Skin epidermis (tissue), 12 donors: Measurements from ENCODE around the gene MINDY1.

ENCODE experiments used
- H3K27ac ChIP-seq, 21 experiments: fragments of 200-600 bp; sonication (generic) in 11 of 21; one replicate each; pipeline ENCODE4 v1.5.0; 2020; ENCODE audit warnings: mild to moderate bottlenecking in 3 of 21, inconsistent platforms in 2 of 21, moderate library complexity in 2 of 21
- H3K4me3 ChIP-seq, 7 experiments: fragments of 200-600 bp; sonication (generic) in 2 of 7; one replicate each; pipeline ENCODE4 v1.5.0; 2020; ENCODE audit warnings: inconsistent platforms in 2 of 7, mild to moderate bottlenecking in 2 of 7, moderate library complexity in 1 of 7

MINDY1 gene

DNA sequence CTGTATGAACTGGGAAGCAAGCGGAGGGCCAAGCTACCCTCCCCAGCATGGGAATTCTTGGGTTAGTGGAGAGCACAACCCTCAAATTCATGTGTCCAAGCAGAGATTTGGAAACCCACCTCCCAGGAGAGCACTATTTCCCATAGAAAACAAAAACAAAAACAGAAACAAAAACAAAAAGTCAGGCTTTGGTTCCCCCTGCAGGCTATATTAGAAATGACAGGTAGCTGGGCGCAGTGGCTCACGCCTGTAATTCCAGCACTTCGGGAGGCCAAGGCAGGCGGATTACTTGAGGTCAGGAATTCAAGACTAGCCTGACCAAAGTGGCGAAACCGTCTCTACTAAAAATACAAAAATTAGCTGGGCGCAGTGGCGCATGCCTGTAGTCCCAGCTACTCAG lies 10.8 kb downstream of the MINDY1 start:
- no peak overlapping the region for H3K4me3 ChIP-seq
- H3K27ac ChIP-seq: peak overlapping the region in 7 of 21 experiments; percentile 0 to 53 (median 29)

DNA sequence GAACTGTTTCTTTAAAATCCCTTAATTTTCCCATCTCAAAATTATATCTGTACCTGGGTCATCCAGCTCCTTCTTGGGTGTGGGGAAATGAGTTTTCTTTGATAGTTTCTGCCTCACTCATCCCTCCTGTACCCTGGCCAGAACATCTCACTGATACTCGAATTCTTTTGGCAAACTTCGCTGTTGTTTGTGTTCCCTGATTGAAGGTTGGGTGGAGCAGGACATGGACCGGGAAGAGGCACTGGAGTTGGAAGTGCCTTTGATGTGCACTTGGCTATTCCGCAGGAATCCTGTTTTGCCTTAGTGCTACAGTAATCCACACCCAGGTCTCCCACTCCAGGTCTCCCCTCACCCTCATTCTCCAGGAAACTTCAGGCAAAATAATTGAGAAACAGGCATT lies 11.2 kb downstream of the MINDY1 start:
- peak overlapping the region in 8 of 21 experiments; percentile 0 to 53 (median 34) for H3K27ac ChIP-seq

DNA sequence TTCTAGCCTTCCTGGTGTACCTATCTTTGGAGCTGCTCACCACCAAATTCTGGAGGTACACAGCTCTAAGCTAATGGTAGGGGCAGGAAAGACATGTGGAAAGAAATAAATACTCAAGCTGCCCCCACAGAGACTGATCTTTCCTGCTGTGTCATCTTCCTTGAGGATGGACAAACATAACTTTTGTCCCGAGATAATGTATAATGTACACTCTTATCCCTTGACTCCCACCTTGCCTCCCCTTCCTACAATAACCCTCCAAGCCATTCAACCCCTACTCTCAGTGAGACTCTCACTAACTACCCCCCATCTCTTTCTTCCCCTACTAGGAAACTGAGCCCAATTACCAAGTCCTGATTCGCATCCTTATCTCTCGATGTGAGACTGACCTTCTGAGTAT lies 12.5 kb downstream of the MINDY1 start:
- Histone ChIP-seq H3K27ac (peak overlapping the region in 1 of 21 experiments; percentile 4), H3K4me3 (no peak overlapping the region)

More for the DNA sequence above, 11.2 kb downstream of the MINDY1 start:
- H3K4me3 ChIP-seq: no peak overlapping the region

DNA sequence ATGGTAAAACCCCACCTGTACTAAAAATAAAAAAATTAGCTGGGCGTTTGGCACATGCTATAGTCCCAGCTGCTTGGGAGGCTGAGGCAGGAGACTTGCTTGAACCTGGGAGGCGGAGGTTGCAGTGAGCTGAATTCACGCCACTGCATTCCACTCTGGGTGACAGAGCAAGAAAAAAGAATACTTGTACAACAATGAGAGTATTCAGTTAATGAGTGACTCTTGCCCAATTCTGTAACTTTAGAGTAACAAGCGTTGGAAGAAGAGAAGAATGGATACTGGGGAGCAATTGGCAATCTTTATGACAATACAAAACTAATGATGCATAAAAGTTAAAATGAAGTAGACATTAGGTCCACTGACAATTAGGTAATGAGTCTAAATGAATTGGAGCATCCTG lies 14.1 kb downstream of the MINDY1 start:
- no peak overlapping the region for H3K27ac ChIP-seq
- no peak overlapping the region for H3K4me3 ChIP-seq

DNA sequence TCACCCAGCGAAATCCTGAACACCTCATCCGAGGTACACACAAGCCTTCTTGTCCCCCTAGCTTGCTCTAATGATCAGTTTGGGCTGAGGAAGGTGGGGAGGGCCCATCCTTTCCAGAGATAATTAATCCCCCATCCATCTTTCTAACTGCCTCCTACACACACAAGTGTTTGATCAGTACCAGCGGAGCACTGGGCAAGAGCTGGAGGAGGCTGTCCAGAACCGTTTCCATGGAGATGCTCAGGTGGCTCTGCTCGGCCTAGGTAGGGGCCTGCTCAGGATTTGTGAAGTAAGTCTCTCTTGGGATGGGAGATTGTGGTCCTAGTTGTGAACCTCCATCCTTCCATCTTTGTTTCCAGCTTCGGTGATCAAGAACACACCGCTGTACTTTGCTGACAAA lies 18.8 kb downstream of the MINDY1 start:
- H3K4me3 ChIP-seq: no peak overlapping the region
- no peak overlapping the region for H3K27ac ChIP-seq

DNA sequence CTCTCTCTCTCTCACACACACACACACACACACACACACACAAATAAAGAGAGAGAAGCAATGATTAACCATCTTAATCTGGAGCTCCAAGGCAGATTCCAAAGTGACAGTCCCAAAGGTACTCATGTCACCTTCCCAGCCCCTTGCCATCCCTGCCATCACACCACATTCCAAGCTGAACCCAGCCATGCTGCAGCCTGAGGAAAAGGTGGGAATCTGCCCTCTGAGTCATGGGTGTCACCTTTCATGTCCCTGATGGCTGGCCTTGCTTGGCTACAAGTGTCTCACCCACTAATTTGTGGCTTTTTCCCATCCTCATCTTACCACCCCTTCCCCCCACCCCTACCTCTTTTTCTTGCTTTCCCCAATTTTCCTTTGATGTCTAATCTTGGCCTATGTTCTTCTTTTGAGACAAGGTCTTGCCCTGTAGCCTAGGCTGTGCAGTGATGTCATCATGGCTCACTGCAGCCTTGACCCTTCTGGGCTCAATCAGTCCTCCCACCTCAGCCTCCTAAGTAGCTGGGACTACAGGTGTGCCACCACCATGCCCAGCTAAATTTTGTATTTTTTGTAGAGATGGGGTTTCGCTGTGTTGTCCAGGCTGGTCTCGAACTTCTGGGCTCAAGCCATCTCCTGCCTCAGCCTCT lies 21.4 kb downstream of the MINDY1 start:
- Histone ChIP-seq H3K27ac (no peak overlapping the region), H3K4me3 (no peak overlapping the region)

DNA sequence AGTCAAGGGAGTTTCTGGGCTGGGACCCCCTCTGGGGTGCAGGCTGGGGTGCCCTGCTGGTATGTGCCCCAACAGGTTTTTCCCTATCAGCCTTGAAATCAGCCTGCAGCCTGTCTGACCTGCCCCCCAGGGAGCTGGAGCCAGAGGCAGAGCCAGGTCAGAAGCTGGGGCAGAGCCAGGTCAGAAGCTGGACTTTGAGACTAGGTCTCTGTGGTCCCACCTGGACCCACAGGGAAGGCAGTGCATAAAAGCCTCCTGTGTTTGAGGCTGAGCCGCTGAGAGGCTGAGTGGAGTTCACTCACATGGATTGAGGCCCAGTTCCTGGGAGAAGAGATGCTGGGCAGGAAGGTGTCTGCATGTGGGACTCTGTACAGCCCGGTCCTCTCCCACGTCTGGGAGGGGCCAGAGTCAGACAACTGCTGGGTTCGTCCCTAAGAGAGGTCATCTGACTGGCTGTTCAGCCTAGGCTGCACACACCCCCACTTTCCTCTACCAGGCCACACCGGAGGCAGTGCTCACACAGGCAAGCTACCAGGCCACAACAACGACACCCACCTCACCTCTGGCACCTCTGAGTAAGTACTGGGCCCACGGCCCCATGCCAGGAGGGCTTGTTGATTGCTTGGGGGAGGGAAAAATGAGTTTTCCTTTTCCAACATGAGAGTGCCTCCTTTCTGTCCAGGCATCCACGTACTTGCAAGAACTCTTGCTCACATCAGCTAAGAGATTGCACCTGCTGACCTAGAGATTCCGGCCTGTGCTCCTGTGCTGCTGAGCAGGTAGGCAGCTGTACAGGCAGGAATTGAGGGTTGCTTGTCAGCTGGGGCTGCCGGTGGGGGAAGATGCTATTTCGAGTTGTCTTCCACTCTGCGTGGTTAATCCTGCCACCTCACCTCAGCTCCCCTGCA lies 24.6 kb downstream of the MINDY1 start, which contains the start of gene ANXA9:
Gene ANXA9 (plus strand): TSS at position 488 of the 908 bp plus-strand sequence. CDS start 814 bp downstream, outside the sequence.
- Histone ChIP-seq H3K4me3 (no peak within 1 kb of the TSS), H3K27ac (peak within 1 kb of the TSS in 2 of 21 experiments; percentile 9 to 33)

DNA sequence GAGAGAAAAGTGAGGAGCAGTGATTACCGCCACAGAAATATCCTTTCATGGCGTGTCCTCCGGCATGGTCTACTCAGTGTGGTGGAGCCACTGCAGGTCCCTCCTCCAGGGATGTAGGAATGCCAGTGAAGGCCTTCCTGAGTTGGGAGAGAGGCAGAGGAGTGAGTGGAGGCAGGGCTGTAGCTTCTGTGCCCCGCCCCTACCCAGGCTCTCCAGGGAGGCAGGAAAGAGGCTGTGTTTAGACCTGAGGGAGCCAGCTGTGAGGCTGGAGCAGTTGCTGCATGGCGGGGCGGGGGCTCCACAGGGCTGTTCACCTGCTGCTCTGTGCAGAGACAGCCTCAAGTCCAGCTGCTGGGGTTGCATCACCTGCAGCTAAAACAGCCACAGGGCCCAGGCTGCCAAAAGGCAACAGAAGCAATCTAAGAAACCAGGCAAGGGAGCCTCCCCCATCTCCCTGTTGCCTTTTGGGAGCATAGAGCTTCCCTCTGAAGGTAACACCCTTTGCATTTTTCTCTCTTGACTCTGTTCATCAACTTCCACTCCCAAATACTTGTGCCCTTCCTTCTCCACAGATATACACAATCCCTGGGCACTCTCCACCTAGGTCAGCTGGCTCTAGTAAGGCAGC lies 25.4 kb downstream of the MINDY1 start:
- Histone ChIP-seq H3K27ac (peak overlapping the region in 1 of 21 experiments; percentile 33), H3K4me3 (no peak overlapping the region)

DNA sequence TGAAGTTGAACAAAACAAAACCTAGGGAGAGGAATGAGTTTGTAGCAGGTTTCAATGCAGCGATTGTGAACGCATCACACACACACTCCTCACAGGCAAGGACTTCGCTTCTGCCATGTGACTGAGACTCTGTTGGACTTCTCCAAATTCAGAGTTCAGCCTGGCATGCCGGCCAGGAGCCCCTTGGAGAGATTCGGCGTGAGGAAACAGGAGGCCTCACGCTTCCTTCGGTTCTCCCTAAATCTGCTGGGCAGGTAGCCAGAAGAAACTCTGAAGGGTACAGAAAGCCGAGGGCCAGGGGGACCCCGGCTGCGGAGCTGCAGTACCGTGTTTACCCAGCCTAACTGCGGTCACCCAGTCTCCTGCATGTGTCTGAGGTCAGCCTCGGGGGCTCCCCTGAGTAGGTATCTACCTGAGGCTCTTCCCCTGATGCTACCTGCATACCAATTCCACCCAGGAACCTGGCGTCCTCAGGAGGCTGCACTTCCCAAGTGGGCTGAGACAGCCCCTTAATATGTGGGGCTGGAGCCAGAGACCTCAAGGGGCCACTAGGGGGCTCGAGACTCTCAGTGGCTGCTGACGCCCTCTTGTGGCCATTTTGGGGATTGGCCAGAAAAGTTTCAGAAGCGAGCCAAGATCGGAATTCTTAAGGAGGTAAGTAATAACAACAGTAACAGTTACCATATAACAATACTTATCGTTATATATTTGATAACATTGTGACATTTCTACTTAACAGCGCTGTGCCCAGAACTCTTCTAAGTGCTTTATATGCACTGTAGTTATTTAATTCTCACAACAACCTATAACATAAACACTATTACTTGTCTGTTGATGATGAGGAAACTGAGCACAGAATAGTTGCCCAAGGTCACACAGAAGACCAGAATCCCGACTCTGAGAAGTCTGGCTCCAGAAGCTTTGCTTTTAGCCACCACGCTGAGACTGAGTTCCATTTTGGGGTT lies 27.3 kb downstream of the MINDY1 start:
- Histone ChIP-seq H3K27ac (peak overlapping the region in 17 of 21 experiments; percentile 2 to 83 (median 50)), H3K4me3 (peak overlapping the region in 1 of 7 experiments; percentile 6)

DNA sequence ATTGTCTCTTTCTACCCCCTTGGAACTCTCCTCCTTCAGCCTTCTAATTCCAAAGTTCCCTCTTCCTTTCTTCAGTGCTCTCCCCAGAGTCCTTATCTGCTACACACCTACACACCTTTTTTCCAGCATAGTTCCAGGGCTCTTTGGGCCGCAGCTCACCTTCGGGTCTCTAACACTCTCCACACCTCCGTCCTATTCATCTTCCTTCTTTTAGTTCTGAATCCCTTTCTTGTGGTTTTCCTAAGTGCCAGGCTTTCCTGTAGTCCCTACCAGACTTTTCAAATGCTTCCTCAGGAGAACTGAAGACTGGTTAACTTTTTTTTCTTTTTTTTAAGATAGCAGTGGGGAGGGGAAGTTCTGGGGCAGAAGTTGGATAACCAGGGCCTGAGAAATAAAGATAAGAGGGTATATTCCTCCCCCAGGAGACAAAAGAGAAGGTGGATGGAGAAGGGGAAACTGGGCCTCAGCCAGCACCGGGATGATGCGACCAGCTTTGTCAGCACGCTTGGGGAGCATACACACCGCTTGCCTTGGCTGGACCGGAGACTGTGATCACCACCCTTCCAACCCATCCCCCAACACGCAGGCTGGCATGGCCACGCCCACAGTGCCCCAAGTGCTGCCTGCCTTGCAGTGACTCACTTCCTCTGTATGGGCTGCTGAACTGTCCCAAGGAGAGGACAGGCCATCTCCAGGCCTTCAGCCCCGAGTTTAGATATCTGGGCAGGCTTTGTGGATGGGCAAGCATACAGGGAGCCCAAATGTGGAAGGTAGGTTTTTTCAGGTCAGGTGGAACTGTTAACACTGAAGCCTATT lies 29.6 kb downstream of the MINDY1 start:
- peak overlapping the region in 1 of 7 experiments; percentile 1 for H3K4me3 ChIP-seq
- peak overlapping the region in 20 of 21 experiments; percentile 1 to 83 (median 62) for H3K27ac ChIP-seq

DNA sequence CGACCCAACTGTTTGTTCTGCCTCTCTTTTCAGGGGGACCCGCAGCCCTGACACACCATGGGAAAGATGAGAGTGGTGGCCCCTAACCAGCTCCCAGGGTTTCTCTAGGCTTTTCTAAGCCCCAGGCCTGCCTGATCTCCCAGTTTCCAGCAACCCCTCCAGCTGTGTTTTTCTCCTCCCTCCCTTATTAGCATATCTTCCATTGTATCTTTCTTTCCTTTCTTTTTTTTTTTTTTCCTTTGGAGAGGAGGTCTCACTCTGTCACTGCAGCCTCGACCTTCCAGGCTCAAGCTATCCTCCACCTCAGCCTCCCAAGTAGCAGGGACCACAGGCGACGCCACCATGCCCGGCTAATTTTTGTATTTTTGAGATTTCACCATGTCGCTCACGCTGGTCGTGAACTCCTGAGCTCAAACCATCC lies 30.3 kb downstream of the MINDY1 start:
- H3K4me3 ChIP-seq: no peak overlapping the region
- peak overlapping the region in 14 of 21 experiments; percentile 3 to 83 (median 56) for H3K27ac ChIP-seq

DNA sequence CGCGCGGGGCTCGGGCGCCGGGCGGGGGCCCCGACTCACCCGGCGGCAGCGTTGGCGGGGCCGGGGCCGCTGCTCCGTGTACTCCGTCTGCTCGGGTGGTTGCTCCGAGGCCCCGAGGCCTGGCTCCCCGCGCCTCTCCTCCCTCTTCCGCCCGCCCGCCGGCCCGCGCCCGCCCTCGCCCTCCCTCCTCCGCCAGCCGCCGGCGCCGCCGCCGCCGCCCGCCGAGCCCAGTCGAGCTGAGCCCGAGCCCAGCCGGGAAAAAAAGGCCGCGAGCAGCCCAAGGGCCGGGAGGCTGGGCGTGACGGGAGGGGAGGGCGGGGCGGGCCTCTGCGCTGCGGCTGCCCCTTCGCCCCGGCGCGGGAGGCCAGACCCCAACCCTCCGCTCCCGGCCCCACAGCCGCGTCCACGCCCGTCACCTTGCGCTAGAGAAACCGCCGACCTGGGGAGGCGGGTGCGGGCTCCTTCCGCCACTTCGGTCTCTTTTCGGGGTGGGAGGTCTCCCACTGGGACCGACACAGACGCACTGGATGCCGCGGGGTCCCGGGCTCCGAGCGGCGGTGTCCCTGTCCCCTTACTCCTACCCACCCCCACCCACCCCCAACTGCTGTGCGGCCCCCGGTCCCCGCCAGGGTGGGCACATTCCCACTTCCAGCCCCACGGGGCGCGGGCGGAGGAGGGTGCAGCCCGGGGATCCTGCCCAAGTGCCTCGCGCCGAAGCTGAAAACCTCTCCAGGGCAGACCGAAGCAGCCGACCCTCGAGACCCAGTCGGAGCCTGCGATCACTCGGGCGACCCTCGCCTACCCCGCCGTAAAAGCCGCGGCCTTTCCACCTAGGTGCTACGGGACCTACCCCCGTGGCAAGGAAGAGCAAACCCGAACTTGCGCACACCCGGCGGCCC lies 31.9 kb downstream of the MINDY1 start, which contains the start of gene CERS2:
Gene CERS2 (minus strand): TSS at position 256 of the 899 bp plus-strand sequence. CDS start 5,745 bp downstream, outside the sequence.
- H3K4me3 ChIP-seq: peak within 1 kb of the TSS; percentile 52 to 89 (median 79)
- peak within 1 kb of the TSS; percentile 86 to 99 (median 92) for H3K27ac ChIP-seq

DNA sequence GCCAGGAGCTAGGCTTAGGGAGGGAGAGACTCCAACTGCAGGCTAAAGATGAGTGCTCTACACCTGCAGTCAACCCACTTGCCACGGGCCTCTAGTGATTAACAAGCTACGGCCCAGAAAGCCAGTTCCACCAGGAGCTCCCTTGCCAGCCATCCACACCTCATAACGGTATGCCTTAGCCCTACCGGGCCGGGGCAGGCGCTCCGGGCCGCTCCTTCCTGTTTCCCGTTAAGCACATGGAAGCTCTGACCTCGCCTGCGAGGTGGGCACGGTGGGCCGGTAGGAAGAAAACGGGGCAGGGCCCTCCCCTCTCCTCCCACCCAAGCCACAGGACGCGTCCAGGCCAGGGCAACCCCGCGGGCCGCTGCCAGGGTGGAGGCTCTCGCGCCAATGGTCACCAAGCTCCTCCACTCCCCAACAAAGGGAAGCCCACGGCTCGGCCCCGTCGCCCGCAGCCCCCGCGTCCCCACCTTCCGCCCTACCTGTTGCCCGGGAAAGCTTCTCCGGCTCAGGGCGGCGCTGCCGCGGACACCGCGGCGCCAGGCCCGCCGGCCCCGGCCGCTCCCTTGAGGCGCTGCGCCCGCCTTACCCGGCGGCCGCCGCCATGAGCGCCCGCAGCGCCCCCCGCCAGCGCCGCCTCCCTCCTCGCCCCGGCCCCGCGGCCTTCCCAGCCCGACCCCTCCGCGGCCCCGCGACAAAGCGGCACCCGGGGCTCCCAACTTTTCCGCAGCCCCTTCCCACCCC lies 32.7 kb downstream of the MINDY1 start:
- Histone ChIP-seq H3K4me3 (peak overlapping the region; percentile 52 to 89 (median 79)), H3K27ac (peak overlapping the region; percentile 86 to 99 (median 92))

DNA sequence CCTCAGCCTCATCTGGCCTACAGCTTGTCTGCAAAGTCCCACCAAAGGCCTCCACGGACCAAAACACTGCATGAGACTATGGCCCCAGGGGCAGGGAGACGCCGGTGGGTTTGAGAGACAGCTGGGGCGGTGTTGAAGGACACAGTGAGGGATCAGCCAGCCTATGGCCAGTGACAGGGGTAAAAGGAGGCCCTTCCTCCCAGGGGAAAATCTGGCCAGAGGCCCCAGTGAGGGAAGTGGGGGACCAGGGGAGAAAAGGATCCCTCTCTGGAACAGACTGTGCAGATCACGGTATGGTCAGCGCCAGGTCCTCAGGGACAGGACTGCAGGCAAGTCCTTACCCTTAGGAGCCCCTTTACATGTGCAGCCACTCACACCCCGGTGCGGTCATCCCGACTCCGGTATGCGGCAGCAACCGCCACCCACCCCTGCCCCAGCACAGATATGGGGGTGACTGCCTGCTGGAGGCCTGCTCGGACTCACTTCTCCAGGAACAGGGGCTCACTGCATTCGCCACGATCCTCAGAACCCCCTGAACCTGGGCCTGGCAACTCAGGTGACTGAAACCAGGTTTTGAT lies 33.4 kb downstream of the MINDY1 start:
- H3K27ac ChIP-seq: peak overlapping the region in 20 of 21 experiments; percentile 86 to 99 (median 92)
- peak overlapping the region; percentile 52 to 89 (median 79) for H3K4me3 ChIP-seq

DNA sequence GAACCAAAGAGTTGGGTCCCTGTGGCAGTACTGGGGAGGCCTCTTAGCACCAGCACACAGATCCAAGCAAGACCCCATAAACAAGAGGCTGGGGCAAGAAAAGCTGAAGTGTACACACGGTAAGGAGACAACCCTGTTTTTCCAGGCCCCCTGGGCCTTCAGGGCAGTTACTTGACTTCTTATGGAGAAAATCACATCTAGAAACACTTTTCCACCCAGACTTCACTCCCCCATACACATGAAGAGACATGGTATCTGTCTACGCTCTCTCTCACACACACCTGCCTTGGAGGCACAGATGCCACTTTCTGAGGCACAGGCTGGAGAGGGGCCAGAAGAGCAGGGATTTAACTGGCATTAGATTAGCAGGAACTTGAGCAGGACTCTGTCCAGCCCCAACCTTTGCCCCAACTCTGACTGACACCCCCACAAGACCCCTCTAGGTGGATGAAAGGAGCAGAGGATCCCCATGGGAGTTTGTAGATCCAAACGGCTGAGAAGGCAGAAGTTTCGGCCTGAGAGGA lies 34.2 kb downstream of the MINDY1 start:
- Histone ChIP-seq H3K27ac (peak overlapping the region in 10 of 21 experiments; percentile 6 to 96 (median 94)), H3K4me3 (peak overlapping the region in 1 of 7 experiments; percentile 84)
